ENCODE measurements around the gene OR4C6.

The OR4C6 gene

GRCh38 chr11:55661901-55662300, at the start of gene OR4C6:
TSS of gene OR4C6 (plus strand) at chr11:55662201. CDS start at chr11:55665167, 2,966 bp downstream.
- DNase-seq, result no peak

DNA sequence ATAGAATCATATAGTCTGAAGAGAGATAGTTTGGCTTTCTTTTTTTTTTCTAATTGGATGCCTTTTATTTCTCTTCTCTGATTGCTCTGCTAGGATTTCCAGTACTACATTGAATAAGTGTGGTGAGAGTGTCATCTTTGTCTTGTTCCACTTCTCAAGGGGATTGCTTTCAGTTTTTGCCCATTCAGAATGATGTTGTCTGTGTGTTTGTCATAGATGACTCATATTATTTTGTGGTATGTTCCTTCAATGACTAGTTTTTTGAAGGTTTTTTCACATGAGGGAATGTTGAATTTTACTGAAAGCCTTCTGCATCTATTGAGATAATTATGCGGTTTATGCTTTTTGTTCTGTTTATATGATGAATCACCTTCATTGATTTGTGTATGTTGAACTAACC, 37.5 kb upstream of the OR4C6 start:
- DNase-seq, result no peak

- no peak for DNase-seq
Measured at GRCh38 chr11:55634813-55635212, 27.2 kb upstream of the OR4C6 start, which contains the start of gene OR4P4. TSS of gene OR4P4 (plus strand) at chr11:55635113.

- DNase-seq, result no peak
Measured at GRCh38 chr11:55648027-55648426, 14.0 kb upstream of the OR4C6 start, which contains the start of gene OR4S2. TSS of gene OR4S2 (plus strand) at chr11:55648327. CDS start at chr11:55650904, 2,577 bp downstream.

DNA sequence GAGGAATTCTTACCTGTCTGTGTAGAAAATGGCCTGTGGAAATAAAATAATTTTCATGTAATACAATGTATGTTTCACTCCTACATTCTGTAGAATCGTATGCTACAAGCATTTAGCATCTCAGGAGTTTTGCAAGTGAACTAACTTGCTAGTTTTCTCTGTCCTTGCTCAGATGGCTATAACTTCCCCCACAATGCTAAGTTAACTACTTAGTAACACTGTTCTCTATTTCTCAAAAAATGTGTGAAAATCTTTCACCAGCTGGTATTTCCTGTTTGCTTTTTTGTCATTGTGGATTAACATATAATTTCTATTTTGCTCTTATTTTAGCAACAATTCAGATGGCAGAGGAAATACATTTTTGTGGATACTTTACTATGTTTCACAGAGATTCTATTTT, 9.4 kb upstream of the OR4C6 start:
- no peak for DNase-seq

DNA sequence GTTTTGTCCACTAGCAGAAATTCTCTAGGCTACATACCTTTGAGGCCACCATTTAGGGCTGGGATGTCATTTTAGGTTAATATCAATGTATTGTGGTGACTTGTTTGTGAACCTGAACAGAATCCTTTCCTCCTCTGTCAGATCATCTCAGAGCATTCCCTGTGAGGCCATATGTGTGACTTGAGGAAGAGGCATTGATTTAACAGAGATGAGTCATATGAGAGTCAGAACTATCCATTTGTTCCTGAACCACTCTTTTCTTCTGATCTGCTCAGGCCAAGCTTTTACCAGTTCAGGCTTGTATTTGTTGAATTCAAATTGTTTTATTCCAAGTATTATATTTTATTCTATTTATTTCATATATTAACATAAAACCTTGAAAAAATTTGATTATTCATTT, 6.9 kb upstream of the OR4C6 start:
- DNase-seq, result no peak

DNA sequence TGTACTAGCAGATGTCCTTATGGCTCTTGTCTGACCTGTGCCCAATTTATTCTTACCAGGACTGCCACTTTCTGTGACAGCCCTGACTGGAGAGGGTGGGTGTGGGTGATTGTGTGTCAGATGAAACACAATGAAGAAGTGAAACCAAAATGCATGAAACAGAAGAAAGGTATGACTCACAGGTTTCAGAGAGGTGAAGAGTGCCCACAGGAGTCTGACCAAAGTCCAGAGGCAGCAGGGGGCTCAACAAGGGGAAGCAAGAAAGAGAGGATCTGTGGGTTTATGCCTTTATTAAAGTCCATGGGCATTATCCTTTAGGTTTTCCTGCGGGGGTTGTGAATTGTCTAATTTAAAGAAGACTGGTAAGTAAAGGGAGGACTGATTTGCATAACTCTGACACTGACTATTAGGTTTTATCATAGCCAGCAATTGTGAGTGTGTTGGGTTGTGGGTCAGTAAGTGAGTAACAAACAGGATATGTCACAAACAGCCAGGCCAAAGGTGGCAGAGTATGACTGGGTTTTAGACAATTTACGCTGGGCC, 3.9 kb upstream of the OR4C6 start:
- DNase-seq, result no peak

DNA sequence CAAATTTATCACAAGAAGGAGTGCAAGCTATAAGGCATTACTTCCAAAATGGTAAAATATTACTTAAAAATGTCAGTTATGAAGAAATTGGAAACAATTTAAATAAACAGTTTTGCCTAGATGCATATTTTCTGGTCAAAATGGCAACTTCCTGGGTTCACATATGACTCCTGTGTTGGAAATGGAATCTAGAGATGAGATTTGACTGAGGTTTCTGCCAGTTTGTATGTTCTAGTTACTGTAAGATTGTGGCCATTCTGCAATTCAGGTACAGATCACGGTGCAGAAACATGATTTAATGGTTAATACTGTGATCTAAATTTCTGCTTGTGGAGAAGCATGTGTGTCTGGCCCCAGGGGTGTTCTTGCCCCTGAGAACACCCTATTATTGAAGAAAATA, 3.4 kb upstream of the OR4C6 start:
- DNase-seq, result no peak

GRCh38 chr11:55669376-55669775, 7.4 kb downstream of the OR4C6 start:
- no peak for DNase-seq

GRCh38 chr11:55673860-55674259, 11.9 kb downstream of the OR4C6 start:
- no peak for DNase-seq

DNA sequence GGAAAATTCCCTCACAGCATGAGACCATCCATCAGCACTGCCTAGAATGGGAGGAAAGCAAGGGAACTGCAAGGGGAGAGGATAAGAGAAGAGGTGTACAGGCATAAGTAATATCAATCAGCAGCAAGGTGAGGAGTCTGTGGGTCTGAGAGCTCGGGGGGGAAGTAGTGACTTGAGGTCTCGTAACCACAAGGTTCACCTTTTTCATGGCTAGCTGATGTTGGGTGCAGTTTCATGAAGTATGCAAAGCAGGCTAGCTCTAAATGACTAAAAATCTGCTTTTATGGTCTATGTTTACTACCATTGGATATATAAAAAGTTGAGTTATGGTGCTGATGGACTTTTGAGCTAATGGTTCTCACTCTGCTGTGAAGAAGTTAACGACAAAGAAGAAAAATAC, 35.8 kb downstream of the OR4C6 start:
- DNase-seq, result no peak

GRCh38 chr11:55701429-55701828, 39.4 kb downstream of the OR4C6 start:
- no peak for DNase-seq

DNA sequence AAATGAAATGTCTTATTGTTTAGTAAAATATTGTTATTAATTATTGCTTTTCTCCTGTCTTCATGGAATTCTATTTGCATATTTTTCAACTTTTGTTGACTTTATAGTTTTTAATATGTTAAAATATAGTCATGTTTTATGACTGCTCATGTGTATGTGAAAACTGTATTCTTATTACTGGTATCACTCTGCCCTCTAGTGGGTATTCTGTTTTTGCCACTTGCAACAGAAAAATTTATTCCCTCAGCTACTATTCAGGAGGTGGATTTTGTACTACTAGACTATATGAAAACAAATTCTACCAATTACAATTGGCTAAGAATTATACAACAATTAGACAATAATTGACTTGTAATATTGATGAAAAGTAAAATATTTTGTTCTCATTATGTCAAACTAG, 45.0 kb downstream of the OR4C6 start:
- no peak for DNase-seq

GRCh38 chr11:55714982-55715888, 53.2 kb downstream of the OR4C6 start:
- no peak for DNase-seq
